BLaER1 treated with 17β-estradiol and CSF1 and Interleukin-3, amounts not matched to agents 10 nM and 100 nM (cell line): ENCODE measurements around the gene INPP5A.
A peak's percentile ranks its signal among the peaks of the same experiment; 100 is the strongest.

ENCODE experiments used
- H3K27ac ChIP-seq, 11 experiments: shearing (Covaris generic); formaldehyde crosslinking; 2 replicates each; pipeline ENCODE4 v1.8.1; 2022
- H3K27me3 ChIP-seq, 11 experiments: shearing (Covaris generic); formaldehyde crosslinking; 2 replicates each; pipeline ENCODE4 v1.8.1; 2022
- H3K36me3 ChIP-seq, 11 experiments: shearing (Covaris generic); formaldehyde crosslinking; 2 replicates each; pipeline ENCODE4 v1.8.1; 2022
- H3K4me1 ChIP-seq, 10 experiments: shearing (Covaris generic); formaldehyde crosslinking; 2 replicates each; pipeline ENCODE4 v1.8.1; 2022
- H3K4me2 ChIP-seq, 11 experiments: shearing (Covaris generic); formaldehyde crosslinking; 2 replicates each; pipeline ENCODE4 v1.8.1; 2022
- H3K4me3 ChIP-seq, 10 experiments: shearing (Covaris generic); formaldehyde crosslinking; 2 replicates each; pipeline ENCODE4 v1.8.1; 2022
- H3K9ac ChIP-seq, 11 experiments: shearing (Covaris generic); formaldehyde crosslinking; 2 replicates each; pipeline ENCODE4 v1.8.1; 2022
- H3K9me3 ChIP-seq, 11 experiments: shearing (Covaris generic); formaldehyde crosslinking; replicated peaks in 1 of 11; 2 replicates each; pipeline ENCODE4 v1.8.1; 2022
- H4K20me1 ChIP-seq, 11 experiments: shearing (Covaris generic); formaldehyde crosslinking; 2 replicates each; pipeline ENCODE4 v1.8.1; 2022
- Cebpa-rat ChIP-seq, 11 experiments: shearing (Covaris generic); IDR thresholded peaks; 2 replicates each; pipeline ENCODE4 v1.8.1; 2022

INPP5A gene

GRCh38 chr10:132746801-132747625 lies 209.4 kb downstream of the INPP5A start:
- Histone ChIP-seq H3K27ac (no peak overlapping the region), H3K9me3 (no peaks in the 10 kb centered on the region), H3K27me3 (no peaks in the 10 kb centered on the region; a peak in 1 of 22 replicates), H3K9ac (0 out of 22 replicates have a peak overlapping the region, but pooled peaks of 1 of the 11 experiments have one; percentile 23), H4K20me1 (peaks cover 0 to 100% (median 65%) of the 10 kb centered on the region in 11 experiments; a peak in 17 of 22 replicates), H3K36me3 (peaks cover 0 to 58% (median 17%) of the 10 kb centered on the region in 11 experiments; a peak in 14 of 22 replicates), H3K4me3 (no peak overlapping the region), H3K4me1 (peaks cover 0 to 48% (median 29%) of the 10 kb centered on the region in 10 experiments; a peak in 14 of 20 replicates), H3K4me2 (peak overlapping the region in 8 of 11 experiments; percentile 42 to 84 (median 70); a peak in 13 of 22 replicates)
- TF ChIP-seq Cebpa-rat (IDR thresholded peaks at IDR 0.05) = no peak

GRCh38 chr10:132748135-132748534 lies 210.5 kb downstream of the INPP5A start:
- peaks cover 0 to 57% (median 20%) of the 10 kb centered on the region in 11 experiments; a peak in 14 of 22 replicates for H3K36me3 ChIP-seq
- H3K9ac ChIP-seq = peak overlapping the region in 2 of 11 experiments; percentile 30 to 33; a peak in 2 of 22 replicates
- H3K9me3 ChIP-seq = no peaks in the 10 kb centered on the region
- peaks cover 0 to 48% (median 29%) of the 10 kb centered on the region in 10 experiments; a peak in 14 of 20 replicates for H3K4me1 ChIP-seq
- no peaks in the 10 kb centered on the region; a peak in 1 of 22 replicates for H3K27me3 ChIP-seq
- no peak overlapping the region for H3K4me3 ChIP-seq
- TF ChIP-seq Cebpa-rat (IDR thresholded peaks at IDR 0.05) = no peak
- H3K27ac ChIP-seq = no peak overlapping the region
- H3K4me2 ChIP-seq = peak overlapping the region in 8 of 11 experiments; percentile 23 to 84 (median 70); a peak in 14 of 22 replicates
- H4K20me1 ChIP-seq = peaks cover 0 to 100% (median 66%) of the 10 kb centered on the region in 11 experiments; a peak in 17 of 22 replicates

GRCh38 chr10:132748545-132749370 lies 211.2 kb downstream of the INPP5A start:
- peaks cover 0 to 43% (median 29%) of the 10 kb centered on the region in 10 experiments; a peak in 14 of 20 replicates for H3K4me1 ChIP-seq
- no peak for TF ChIP-seq Cebpa-rat (IDR thresholded peaks at IDR 0.05)
- no peak overlapping the region for H3K27ac ChIP-seq
- H3K27me3 ChIP-seq = no peaks in the 10 kb centered on the region; a peak in 1 of 22 replicates
- no peaks in the 10 kb centered on the region for H3K9me3 ChIP-seq
- peak overlapping the region in 3 of 11 experiments; percentile 13 to 33 (median 30); a peak in 2 of 22 replicates for H3K9ac ChIP-seq
- peaks cover 0 to 100% (median 68%) of the 10 kb centered on the region in 11 experiments; a peak in 17 of 22 replicates for H4K20me1 ChIP-seq
- no peak overlapping the region for H3K4me3 ChIP-seq
- H3K4me2 ChIP-seq = peak overlapping the region in 8 of 11 experiments; percentile 23 to 84 (median 70); a peak in 14 of 22 replicates
- H3K36me3 ChIP-seq = peaks cover 0 to 57% (median 23%) of the 10 kb centered on the region in 11 experiments; a peak in 17 of 22 replicates

- Histone ChIP-seq H3K36me3 (peaks cover 5 to 62% (median 28%) of the 10 kb centered on the region in 11 experiments; a peak in 18 of 22 replicates), H4K20me1 (peaks cover 0 to 100% (median 63%) of the 10 kb centered on the region in 11 experiments; a peak in 17 of 22 replicates), H3K9me3 (no peaks in the 10 kb centered on the region), H3K27ac (no peak overlapping the region), H3K4me1 (peaks cover 0 to 37% (median 28%) of the 10 kb centered on the region in 10 experiments; a peak in 13 of 20 replicates), H3K4me3 (no peak overlapping the region), H3K9ac (0 out of 22 replicates have a peak overlapping the region, but pooled peaks of 1 of the 11 experiments have one; percentile 30), H3K27me3 (no peaks in the 10 kb centered on the region; a peak in 1 of 22 replicates), H3K4me2 (peak overlapping the region in 6 of 11 experiments; percentile 45 to 84 (median 76); a peak in 10 of 22 replicates)
- no peak for TF ChIP-seq Cebpa-rat (IDR thresholded peaks at IDR 0.05)
Observed at GRCh38 chr10:132749371-132749795, 211.8 kb downstream of the INPP5A start.

GRCh38 chr10:132750936-132751335 lies 213.3 kb downstream of the INPP5A start:
- peaks cover 15 to 73% (median 37%) of the 10 kb centered on the region in 11 experiments; a peak in 19 of 22 replicates for H3K36me3 ChIP-seq
- no peak overlapping the region for H3K4me2 ChIP-seq
- no peak for TF ChIP-seq Cebpa-rat (IDR thresholded peaks at IDR 0.05)
- no peak overlapping the region for H3K27ac ChIP-seq
- no peak overlapping the region for H3K9ac ChIP-seq
- no peak overlapping the region for H3K4me3 ChIP-seq
- H3K27me3 ChIP-seq = no peaks in the 10 kb centered on the region; a peak in 1 of 22 replicates
- peaks cover 0 to 100% (median 49%) of the 10 kb centered on the region in 11 experiments; a peak in 17 of 22 replicates for H4K20me1 ChIP-seq
- H3K4me1 ChIP-seq = peaks cover 0 to 36% (median 28%) of the 10 kb centered on the region in 10 experiments; a peak in 13 of 20 replicates
- H3K9me3 ChIP-seq = no peaks in the 10 kb centered on the region

GRCh38 chr10:132752378-132752777 lies 214.8 kb downstream of the INPP5A start:
- peaks cover 0 to 25% (median 16%) of the 10 kb centered on the region in 10 experiments; a peak in 13 of 20 replicates for H3K4me1 ChIP-seq
- H3K9ac ChIP-seq = no peak overlapping the region
- no peak overlapping the region for H3K27ac ChIP-seq
- H3K4me2 ChIP-seq = no peak overlapping the region
- no peak overlapping the region for H3K4me3 ChIP-seq
- no peaks in the 10 kb centered on the region; a peak in 1 of 22 replicates for H3K27me3 ChIP-seq
- no peaks in the 10 kb centered on the region for H3K9me3 ChIP-seq
- TF ChIP-seq Cebpa-rat (IDR thresholded peaks at IDR 0.05) = no peak
- H3K36me3 ChIP-seq = peaks cover 16 to 79% (median 42%) of the 10 kb centered on the region in 11 experiments; a peak in 19 of 22 replicates
- peaks cover 0 to 96% (median 34%) of the 10 kb centered on the region in 11 experiments; a peak in 17 of 22 replicates for H4K20me1 ChIP-seq

- Histone ChIP-seq H3K27me3 (no peaks in the 10 kb centered on the region; a peak in 1 of 22 replicates), H3K4me2 (no peak overlapping the region), H3K36me3 (peaks cover 16 to 85% (median 42%) of the 10 kb centered on the region in 11 experiments; a peak in 19 of 22 replicates), H4K20me1 (peaks cover 0 to 96% (median 29%) of the 10 kb centered on the region in 11 experiments; a peak in 15 of 22 replicates), H3K9ac (no peak overlapping the region), H3K9me3 (no peaks in the 10 kb centered on the region), H3K4me3 (no peak overlapping the region), H3K4me1 (peaks cover 0 to 19% (median 11%) of the 10 kb centered on the region in 10 experiments; a peak in 13 of 20 replicates), H3K27ac (no peak overlapping the region)
- no peak for TF ChIP-seq Cebpa-rat (IDR thresholded peaks at IDR 0.05)
Observed at GRCh38 chr10:132752961-132753360, 215.4 kb downstream of the INPP5A start.

GRCh38 chr10:132753596-132753995 lies 216.0 kb downstream of the INPP5A start:
- no peak overlapping the region for H3K27ac ChIP-seq
- TF ChIP-seq Cebpa-rat (IDR thresholded peaks at IDR 0.05) = no peak
- no peak overlapping the region for H3K4me2 ChIP-seq
- no peaks in the 10 kb centered on the region for H3K9me3 ChIP-seq
- H3K27me3 ChIP-seq = no peaks in the 10 kb centered on the region
- H3K4me3 ChIP-seq = no peak overlapping the region
- peaks cover 16 to 90% (median 46%) of the 10 kb centered on the region in 11 experiments; a peak in 19 of 22 replicates for H3K36me3 ChIP-seq
- H3K4me1 ChIP-seq = peaks cover 0 to 12% (median 4%) of the 10 kb centered on the region in 10 experiments; a peak in 13 of 20 replicates
- H3K9ac ChIP-seq = no peak overlapping the region
- peaks cover 0 to 96% (median 24%) of the 10 kb centered on the region in 11 experiments; a peak in 15 of 22 replicates for H4K20me1 ChIP-seq
